ENCODE measurements around the gene AVEN. TPM values are rescaled to one million over a fixed set of nuclear protein-coding genes. Genes with fewer than 3 reads are reported as not detected.

Gene AVEN
- total RNA-seq, 2 experiments from 2014 or later = 14.9 to 15.3 TPM

GRCh38 chr15:33932734-33933133 lies 106.3 kb downstream of the AVEN start:
- Mint-ChIP-seq H3K4me3 (no peak overlapping the region), H3K36me3 (no peaks in the 10 kb centered on the region), H3K9me3 (no peaks in the 10 kb centered on the region), H3K27ac (no peak overlapping the region), H3K4me1 (no peaks in the 10 kb centered on the region), H3K27me3 (no peaks in the 10 kb centered on the region)
- DNase-seq = no peak

GRCh38 chr15:33926260-33926659 lies 112.7 kb downstream of the AVEN start:
- peaks cover 2% of the 10 kb centered on the region for H3K36me3 Mint-ChIP-seq
- no peak overlapping the region for H3K27ac Mint-ChIP-seq
- H3K9me3 Mint-ChIP-seq = no peaks in the 10 kb centered on the region
- H3K27me3 Mint-ChIP-seq = no peaks in the 10 kb centered on the region
- no peak for DNase-seq
- no peak overlapping the region for H3K4me3 Mint-ChIP-seq
- H3K4me1 Mint-ChIP-seq = no peaks in the 10 kb centered on the region

- no peak overlapping the region for H3K4me3 Mint-ChIP-seq
- no peaks in the 10 kb centered on the region for H3K27me3 Mint-ChIP-seq
Observed at GRCh38 chr15:33923446-33923845, 115.6 kb downstream of the AVEN start.

GRCh38 chr15:33915571-33916407 lies 123.2 kb downstream of the AVEN start:
- no peaks in the 10 kb centered on the region for H3K27me3 Mint-ChIP-seq
- H3K9me3 Mint-ChIP-seq = no peaks in the 10 kb centered on the region
- no peak for DNase-seq
- H3K27ac Mint-ChIP-seq = no peak overlapping the region
- H3K4me1 Mint-ChIP-seq = peaks cover 7% of the 10 kb centered on the region
- H3K4me3 Mint-ChIP-seq = no peak overlapping the region
- H3K36me3 Mint-ChIP-seq = no peaks in the 10 kb centered on the region

More at GRCh38 chr15:33923446-33923845, 115.6 kb downstream of the AVEN start:
- H3K9me3 Mint-ChIP-seq = no peaks in the 10 kb centered on the region
- peaks cover 2% of the 10 kb centered on the region for H3K36me3 Mint-ChIP-seq
- no peak for DNase-seq
- H3K27ac Mint-ChIP-seq = no peak overlapping the region
- no peaks in the 10 kb centered on the region for H3K4me1 Mint-ChIP-seq

- Mint-ChIP-seq H3K4me1 (peaks cover 7% of the 10 kb centered on the region), H3K4me3 (no peak overlapping the region), H3K9me3 (no peaks in the 10 kb centered on the region), H3K27me3 (no peaks in the 10 kb centered on the region), H3K36me3 (peaks cover 2% of the 10 kb centered on the region), H3K27ac (no peak overlapping the region)
- DNase-seq = no peak
Observed at GRCh38 chr15:33913459-33913858, 125.5 kb downstream of the AVEN start.

- Mint-ChIP-seq H3K4me3 (no peak overlapping the region), H3K27ac (no peak overlapping the region), H3K9me3 (no peaks in the 10 kb centered on the region)
Observed at GRCh38 chr15:33912326-33912725, 126.7 kb downstream of the AVEN start.

GRCh38 chr15:33910741-33911140 lies 128.3 kb downstream of the AVEN start:
- Mint-ChIP-seq H3K9me3 (no peaks in the 10 kb centered on the region), H3K27ac (no peak overlapping the region), H3K4me1 (peaks cover 7% of the 10 kb centered on the region), H3K27me3 (no peaks in the 10 kb centered on the region), H3K4me3 (no peak overlapping the region), H3K36me3 (peaks cover 2% of the 10 kb centered on the region)
- no peak for DNase-seq

More at GRCh38 chr15:33912326-33912725, 126.7 kb downstream of the AVEN start:
- Mint-ChIP-seq H3K4me1 (peaks cover 7% of the 10 kb centered on the region), H3K36me3 (peaks cover 2% of the 10 kb centered on the region), H3K27me3 (no peaks in the 10 kb centered on the region)
- DNase-seq = no peak

GRCh38 chr15:33908406-33908805 lies 130.6 kb downstream of the AVEN start:
- H3K27me3 Mint-ChIP-seq = no peaks in the 10 kb centered on the region
- H3K27ac Mint-ChIP-seq = no peak overlapping the region

GRCh38 chr15:33907326-33907725 lies 131.7 kb downstream of the AVEN start:
- DNase-seq = no peak
- H3K27me3 Mint-ChIP-seq = no peaks in the 10 kb centered on the region
- peaks cover 2% of the 10 kb centered on the region for H3K36me3 Mint-ChIP-seq
- H3K27ac Mint-ChIP-seq = no peak overlapping the region
- no peak overlapping the region for H3K4me3 Mint-ChIP-seq
- no peaks in the 10 kb centered on the region for H3K9me3 Mint-ChIP-seq
- peaks cover 1% of the 10 kb centered on the region for H3K4me1 Mint-ChIP-seq

More at GRCh38 chr15:33908406-33908805, 130.6 kb downstream of the AVEN start:
- no peak for DNase-seq
- peaks cover 3% of the 10 kb centered on the region for H3K4me1 Mint-ChIP-seq
- H3K36me3 Mint-ChIP-seq = peaks cover 2% of the 10 kb centered on the region
- H3K4me3 Mint-ChIP-seq = no peak overlapping the region
- H3K9me3 Mint-ChIP-seq = no peaks in the 10 kb centered on the region

- Mint-ChIP-seq H3K9me3 (no peaks in the 10 kb centered on the region), H3K27me3 (no peaks in the 10 kb centered on the region)
Observed at GRCh38 chr15:33903661-33904060, 135.3 kb downstream of the AVEN start.

GRCh38 chr15:33902043-33902442 lies 137.0 kb downstream of the AVEN start:
- Mint-ChIP-seq H3K27ac (no peak overlapping the region), H3K36me3 (no peaks in the 10 kb centered on the region), H3K4me1 (peaks cover 2% of the 10 kb centered on the region), H3K27me3 (no peaks in the 10 kb centered on the region), H3K9me3 (no peaks in the 10 kb centered on the region), H3K4me3 (no peak overlapping the region)
- no peak for DNase-seq

More at GRCh38 chr15:33903661-33904060, 135.3 kb downstream of the AVEN start:
- Mint-ChIP-seq H3K4me1 (no peaks in the 10 kb centered on the region), H3K36me3 (no peaks in the 10 kb centered on the region), H3K27ac (no peak overlapping the region), H3K4me3 (no peak overlapping the region)
- no peak for DNase-seq

GRCh38 chr15:33894193-33894592 lies 144.8 kb downstream of the AVEN start:
- Mint-ChIP-seq H3K4me1 (peaks cover 5% of the 10 kb centered on the region), H3K36me3 (no peaks in the 10 kb centered on the region), H3K4me3 (no peak overlapping the region), H3K27ac (no peak overlapping the region), H3K27me3 (no peaks in the 10 kb centered on the region), H3K9me3 (no peaks in the 10 kb centered on the region)
- DNase-seq = no peak

GRCh38 chr15:33888176-33888575 lies 150.8 kb downstream of the AVEN start:
- Mint-ChIP-seq H3K9me3 (peaks cover 4% of the 10 kb centered on the region), H3K36me3 (peaks cover 5% of the 10 kb centered on the region), H3K4me1 (no peaks in the 10 kb centered on the region), H3K4me3 (no peak overlapping the region), H3K27me3 (no peaks in the 10 kb centered on the region), H3K27ac (no peak overlapping the region)
- DNase-seq = no peak

GRCh38 chr15:33882921-33883320 lies 156.1 kb downstream of the AVEN start:
- no peak overlapping the region for H3K27ac Mint-ChIP-seq
- DNase-seq = no peak
- H3K4me1 Mint-ChIP-seq = no peaks in the 10 kb centered on the region
- H3K36me3 Mint-ChIP-seq = peaks cover 5% of the 10 kb centered on the region
- peaks cover 4% of the 10 kb centered on the region for H3K9me3 Mint-ChIP-seq
- H3K27me3 Mint-ChIP-seq = no peaks in the 10 kb centered on the region
- no peak overlapping the region for H3K4me3 Mint-ChIP-seq

- Mint-ChIP-seq H3K4me3 (no peak overlapping the region), H3K27me3 (no peaks in the 10 kb centered on the region), H3K4me1 (no peaks in the 10 kb centered on the region), H3K27ac (no peak overlapping the region), H3K9me3 (no peaks in the 10 kb centered on the region), H3K36me3 (no peaks in the 10 kb centered on the region)
- DNase-seq = no peak
Observed at GRCh38 chr15:33874156-33874555, 164.8 kb downstream of the AVEN start.
